HG03135 (cell line): Measurements from ENCODE around the gene ATP6V1G3.
"Not testable (repeated sequence)": the region's sequence is repeated elsewhere in the genome, so short reads cannot be mapped to it uniquely, and the experiment has no call there.

ENCODE experiments used
- ATAC-seq: cut with Tn5 transposase; IDR thresholded peaks from one replicate; pipeline ENCODE4 v1.9.1; 2021; ENCODE audit warnings: mild to moderate bottlenecking, moderate library complexity; ENCODE audit not compliant: unreplicated experiment

ATP6V1G3 gene, protein sequence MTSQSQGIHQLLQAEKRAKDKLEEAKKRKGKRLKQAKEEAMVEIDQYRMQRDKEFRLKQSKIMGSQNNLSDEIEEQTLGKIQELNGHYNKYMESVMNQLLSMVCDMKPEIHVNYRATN

DNA sequence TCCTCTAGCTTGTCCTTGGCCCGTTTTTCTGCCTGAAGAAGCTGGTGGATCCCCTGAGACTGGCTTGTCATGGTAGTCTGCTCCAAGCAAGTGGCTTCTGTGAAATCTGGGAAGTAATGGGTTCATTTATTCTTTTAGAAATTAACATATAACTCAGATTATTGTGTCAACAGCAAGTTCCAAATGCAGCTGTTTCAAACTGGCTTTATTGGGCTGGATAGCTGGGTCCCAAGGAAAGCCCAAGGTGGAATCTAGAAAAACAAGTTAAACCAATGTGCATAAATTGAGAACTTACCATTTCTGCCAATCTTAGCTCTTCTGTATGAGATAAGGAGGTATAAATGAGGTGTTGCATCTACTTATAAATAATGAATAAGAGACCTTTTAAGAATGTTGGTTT, at the start of gene ATP6V1G3:
TSS of gene ATP6V1G3 (minus strand) at position 101 of the 400 bp plus-strand sequence. CDS start at position 71, 30 bp downstream.
- ATAC-seq = no peak

DNA sequence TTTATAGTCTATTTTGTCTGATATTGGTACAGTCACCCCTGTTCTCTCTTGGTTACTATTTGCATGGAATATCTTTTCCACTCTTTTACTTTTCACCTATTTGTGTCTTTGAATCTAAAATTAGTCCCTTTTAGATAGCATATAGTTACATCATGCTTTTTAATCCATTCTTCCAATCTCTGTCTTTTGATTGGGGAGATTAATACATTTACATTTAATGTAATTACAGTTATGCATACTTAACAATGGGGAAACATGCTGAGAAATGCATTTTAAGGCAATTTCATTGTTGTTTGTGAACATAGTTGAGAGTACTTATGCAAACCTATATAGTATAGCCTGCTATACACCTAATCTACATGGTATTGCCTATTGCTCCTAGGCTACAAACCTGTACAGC, 48.4 kb upstream of the ATP6V1G3 start:
- no peak for ATAC-seq

DNA sequence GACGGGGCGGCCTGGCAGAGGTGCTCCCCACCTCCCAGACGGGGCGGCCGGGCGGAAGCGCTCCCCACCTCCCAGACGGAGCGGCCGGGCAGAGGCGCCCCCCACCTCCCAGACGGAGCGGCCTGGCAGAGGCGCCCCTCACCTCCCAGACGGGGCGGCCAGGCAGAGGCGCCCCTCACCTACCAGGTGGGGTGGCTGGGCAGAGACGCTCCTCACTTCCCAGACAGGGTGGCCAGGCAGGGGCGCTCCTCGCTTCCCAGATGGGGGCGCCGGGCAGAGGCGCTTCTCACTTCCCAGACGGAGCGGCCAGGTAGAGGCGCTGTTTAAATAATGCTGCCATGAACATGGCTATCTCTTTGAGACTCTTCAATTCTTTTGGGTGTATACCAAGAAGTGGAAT, 43.7 kb upstream of the ATP6V1G3 start:
- no peak for ATAC-seq

DNA sequence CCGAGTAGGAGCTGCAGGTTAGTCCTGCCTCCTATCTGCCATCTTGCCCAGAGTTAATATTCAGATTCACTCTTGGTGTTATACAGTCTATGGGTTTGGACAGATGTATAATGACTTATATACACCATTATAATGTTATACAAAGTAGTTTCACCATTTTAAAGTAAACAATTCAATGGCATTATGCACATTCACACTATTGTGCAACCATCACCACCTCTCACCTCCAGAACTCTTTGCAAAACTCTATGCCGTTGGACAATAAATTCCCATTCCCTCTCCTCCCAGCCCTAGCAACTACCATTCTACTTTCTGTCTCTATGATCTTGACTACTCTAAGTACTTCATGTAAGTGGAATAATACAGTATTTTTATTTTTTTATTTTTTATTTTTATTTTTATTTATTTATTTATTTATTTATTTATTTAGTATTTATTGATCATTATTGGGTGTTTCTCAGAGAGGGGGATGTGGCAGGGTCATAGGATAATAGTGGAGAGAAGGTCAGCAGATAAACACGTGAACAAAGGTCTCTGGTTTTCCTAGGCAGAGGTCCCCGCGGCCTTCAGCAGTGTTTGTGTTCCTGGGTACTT, 42.8 kb upstream of the ATP6V1G3 start:
- ATAC-seq = not testable (repeated sequence)

DNA sequence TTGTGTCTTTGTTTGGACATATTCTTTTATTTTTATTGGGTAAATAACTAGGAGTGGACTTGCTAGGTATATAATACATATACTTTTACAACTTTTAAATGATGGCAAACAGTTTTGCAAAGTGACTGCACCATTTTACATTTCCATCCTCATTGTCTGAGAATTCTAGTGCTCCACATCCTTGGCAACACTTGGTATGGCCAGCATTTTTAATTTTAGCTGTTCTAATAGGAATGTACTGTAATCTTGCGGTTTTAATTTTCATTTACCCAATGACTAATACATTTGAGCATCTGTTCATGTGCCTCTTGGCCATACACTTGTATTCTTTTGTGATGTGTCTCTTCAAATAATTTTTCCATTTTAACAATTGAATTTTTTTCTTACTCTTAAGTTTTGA, 37.0 kb upstream of the ATP6V1G3 start:
- ATAC-seq = no peak

DNA sequence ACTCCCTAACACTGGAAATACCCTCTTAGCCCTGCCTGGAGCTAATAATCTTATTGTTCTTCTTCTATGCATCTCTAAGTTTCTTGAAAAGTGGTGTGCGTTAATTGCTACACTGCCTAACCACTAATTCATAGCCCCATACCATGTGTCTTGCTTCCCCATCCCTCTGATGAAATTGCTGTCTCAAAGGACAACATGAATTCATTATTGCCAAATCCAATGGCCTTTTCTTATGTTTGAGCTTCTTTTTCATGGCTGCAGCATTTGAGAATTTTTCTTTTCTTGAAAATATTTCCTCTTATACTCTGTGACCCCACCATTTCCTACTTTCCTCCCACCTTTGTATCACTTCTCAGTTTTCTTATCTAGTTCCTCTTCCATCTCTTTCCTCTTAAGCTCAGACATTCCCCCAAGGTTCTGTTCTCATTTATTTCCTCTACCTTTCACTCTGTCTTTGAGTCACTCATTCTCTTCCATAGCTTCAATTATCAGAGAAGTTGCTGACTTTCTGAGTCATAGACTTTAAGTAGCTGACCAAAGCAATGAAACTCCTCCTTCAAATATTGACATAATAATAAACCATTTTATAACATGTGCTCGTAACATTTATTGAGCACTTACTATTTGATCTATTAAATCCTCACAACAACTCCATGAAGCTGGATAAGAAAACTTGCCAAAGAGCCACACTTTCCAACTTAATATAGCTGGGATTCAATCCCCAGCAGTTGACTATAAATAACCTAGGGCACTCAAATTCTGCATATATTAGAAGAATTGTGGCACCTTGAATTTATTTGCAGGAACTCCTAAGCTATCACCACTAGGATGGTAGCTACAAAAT, 35.5 kb upstream of the ATP6V1G3 start:
- peak; percentile 63 for ATAC-seq

DNA sequence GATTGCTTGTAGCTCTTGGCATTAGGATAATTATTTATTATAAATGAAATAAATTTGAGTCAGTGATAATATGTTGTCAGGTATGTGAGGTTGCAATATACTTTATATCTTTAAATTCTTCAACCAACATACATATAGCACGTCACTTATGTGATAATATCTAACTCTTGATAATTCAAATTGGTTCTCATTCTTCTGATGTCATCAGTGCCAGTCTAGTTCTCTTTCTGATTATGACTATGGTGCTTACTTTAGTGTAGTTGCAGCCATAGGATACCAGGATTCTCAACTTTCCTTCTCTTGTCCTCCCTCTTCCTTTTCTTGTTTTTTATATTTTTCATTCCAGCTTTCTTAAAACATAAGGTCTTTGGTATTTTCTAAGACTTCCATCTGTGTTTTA, 34.8 kb upstream of the ATP6V1G3 start:
- ATAC-seq = no peak

DNA sequence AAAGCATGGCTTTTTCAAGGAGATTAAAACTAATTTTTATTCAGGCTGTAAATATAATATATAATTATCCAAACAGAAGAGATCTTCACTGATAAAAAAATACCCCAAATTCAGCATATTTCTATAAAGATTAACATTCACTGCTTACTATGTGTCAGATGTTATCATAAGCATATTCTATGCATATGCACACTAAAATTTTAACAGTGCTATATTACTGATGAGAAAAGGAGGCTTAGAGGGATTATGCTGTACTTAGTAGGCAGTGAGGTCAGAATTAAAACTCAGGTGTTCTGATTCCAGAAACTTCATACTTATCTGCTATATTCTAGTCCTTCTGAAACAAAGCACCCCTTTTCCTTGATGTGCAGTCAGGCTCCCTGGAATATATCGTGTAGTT, 33.8 kb upstream of the ATP6V1G3 start:
- no peak for ATAC-seq

DNA sequence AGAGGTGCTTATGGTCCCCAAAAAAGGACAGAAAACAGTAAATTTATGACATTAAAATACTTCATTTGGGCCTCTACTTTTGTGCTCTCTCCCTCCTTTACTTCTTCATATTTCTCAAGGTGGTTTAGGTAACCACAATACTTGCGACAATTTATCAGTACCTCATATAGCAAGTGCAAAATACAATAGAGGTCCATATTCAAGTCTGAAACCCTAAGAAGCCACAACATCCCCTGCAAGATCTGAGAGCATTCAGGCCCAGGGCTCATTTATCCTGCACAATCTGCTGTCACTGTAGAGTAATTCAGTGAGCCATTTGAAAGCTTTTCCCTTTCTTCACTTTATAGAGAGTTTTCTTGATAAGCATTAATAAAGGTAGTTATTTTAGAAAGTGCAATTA, 24.2 kb upstream of the ATP6V1G3 start:
- no peak for ATAC-seq

DNA sequence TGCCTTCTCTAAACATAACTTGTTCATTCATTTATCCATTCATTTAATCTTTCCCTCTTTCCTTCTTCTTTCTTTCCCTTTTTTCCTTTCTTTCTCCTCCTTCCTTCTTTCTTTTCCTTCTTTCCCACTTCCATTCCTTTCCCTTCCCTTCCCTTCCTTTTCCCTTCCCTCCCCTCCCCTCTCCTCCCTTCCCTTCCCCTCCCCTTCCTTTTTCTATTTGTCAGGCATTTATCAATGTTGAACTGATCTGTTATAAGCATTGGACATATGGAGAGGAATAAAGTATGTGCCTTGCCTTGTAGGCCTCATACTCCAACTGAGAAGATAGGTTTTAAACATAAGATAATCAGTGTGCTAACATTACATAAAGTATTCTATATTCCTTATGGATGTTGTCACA, 23.7 kb upstream of the ATP6V1G3 start:
- no peak for ATAC-seq

DNA sequence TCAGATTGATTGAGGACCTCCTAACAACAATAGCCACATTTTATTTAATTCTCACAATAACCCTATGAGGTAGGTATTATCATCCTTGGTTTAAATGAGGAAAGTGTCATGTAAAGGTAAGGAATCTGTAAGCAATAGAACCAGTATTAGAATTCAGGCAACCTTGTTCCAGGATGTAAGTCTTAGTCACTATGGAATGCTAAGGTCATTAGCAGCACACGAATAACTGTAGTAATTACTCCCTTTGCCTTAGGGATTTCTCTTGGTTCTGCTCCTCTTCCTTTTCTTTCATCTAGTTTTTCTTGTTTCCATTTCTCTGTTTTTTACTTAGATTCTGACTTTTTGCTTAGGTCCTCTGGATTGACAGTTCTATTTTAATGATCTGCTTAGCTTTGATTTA, 23.1 kb upstream of the ATP6V1G3 start:
- no peak for ATAC-seq

DNA sequence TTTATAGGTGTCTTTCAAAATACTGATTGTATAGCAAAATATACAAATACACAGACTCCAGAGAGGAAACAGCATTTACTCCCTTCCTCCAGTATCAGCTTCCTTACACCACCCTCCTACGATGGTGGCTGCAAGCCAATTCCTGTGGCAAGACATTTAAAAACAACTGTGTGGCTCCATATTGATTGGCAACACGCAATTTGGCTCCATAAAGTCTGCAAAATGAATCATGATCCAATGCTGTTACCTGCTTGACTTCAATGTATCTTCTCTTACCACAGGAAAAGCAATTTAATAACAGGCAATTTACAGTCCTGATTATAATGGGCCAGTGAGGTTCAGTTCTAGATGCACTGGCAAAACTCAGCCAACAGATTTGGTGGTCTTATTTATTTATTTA, 19.7 kb upstream of the ATP6V1G3 start:
- no peak for ATAC-seq

DNA sequence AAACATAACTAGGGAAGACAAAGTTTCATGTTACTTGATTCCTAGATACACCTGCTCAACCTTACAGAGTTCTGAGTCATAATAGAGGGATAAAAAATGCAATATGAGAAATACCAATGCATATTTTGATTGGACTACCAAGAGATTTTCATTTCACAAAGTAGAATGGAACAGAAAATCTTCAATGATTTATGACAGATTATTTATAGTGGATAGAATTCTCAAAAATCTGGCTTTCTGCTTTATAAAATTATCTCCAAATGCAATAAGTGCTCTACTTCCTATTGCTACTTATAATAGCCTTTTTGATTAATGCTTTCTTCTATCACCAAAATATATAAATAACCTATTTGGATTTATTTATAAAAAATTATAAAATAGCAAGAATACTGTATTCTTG, 18.9 kb upstream of the ATP6V1G3 start:
- ATAC-seq = no peak

DNA sequence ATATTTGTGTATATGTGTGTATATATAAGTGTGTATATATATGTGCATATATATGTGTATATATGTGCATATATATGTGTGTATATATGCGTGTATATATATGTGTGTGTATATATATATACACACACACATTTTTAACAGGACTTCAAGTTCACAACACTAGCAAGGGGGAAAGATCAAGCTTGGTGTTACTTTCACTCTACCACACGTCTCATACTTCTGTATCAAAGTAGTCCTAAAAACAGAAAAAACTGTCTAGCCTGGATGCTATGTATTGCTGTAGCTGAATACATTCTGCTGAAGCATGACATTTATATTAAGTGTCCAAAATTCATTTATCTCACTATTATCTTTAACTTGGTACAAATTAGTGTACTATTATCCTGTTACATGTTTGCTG, 17.9 kb upstream of the ATP6V1G3 start:
- no peak for ATAC-seq

DNA sequence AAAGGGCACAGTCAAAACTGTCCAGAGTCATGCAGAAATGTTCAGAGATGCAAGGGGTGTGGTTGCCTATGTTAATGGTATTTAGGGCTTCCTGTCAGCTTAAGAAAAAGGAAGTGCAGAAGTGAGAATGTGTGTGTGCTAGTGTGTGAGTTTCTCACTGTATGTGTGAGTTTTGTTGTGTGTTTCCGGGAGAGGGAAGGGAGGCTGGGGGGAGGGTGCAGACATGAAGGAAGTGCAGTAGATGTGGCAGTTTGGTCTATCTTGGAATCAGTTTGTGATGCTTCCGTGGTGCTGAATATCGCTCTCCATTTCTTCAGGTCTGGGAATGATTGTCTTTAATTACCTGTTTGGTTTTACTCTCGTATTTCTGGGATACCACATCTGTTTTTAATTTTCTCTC, 16.5 kb upstream of the ATP6V1G3 start:
- ATAC-seq = peak; percentile 94

DNA sequence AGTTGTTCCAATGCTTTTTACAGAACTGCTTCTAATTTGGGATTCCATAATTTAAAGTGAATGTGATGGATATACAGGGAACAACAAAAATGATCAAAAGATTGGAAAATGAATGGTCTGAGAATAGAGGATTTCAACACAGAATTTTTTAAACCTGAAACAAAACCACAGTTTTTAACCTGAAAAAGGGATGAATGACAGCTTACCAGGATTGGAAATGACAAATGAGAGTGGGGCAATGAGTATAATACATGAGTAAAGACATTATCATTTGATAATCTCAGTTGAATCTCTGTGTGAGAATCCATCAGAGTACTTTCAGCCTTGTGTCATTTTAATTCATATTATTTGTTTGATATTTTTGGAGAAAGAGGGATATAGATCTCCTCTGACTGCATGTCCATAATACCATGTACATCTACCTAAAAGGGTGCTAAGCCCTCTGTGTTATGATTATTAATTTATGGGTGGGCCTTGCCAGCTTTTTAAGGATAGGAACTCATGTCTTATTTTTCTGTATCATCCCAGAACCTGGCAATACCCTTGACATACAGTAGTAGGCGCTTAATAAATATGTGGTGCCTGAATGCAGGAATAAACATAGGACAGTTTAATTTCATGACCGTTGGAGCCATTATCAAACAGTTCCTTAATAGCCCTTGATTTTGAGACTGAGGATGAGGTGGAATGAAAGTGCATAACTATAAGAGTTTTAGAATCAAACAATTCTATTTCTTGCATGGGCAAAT, 12.4 kb upstream of the ATP6V1G3 start:
- no peak for ATAC-seq

DNA sequence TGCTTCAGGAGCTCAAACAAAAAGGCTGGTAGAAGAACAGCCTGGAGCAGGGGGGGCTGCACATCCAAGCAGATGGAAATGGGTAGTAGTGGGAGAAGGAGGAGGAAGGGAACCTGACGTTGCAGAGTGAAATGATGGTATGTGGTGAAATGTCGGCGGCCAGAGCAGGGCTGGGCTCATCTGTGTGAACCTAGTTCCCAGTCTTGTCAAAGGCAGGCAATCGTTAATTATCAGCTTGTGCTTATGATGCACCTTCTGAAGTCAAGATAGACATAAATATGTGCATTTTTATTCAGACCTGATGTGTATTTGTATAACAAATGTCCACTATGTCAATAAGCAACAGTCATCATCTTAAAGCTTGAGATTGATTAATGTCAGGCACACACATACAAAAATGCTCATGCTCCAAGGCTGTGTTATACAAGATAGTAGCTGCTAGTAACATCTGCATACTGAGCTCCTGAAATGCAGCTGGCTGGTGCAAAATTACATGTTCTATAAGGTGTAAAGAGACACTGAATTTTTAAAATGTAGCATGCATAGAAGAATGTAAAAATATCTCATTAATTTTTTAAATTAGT, 10.6 kb upstream of the ATP6V1G3 start:
- ATAC-seq = no peak

DNA sequence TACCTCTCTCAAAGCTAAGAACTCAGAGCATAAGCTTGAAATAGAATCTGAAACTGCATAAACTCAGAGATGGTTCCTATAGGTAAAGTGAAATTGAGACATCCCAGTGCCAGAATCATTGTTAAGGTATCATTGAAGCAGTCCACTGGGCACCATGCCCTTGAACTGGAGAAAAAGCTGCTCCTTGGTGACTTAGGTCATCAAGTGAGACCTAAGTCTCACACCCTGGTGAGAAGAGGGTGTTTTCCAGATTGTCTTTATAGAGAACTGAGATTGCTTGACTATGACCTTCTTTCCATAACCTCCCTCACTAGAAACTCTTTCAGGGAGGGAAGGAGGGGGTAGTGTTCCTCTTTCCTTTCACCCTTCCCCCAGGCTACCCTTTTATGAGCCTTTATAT, 9.4 kb upstream of the ATP6V1G3 start:
- ATAC-seq = peak; percentile 81

DNA sequence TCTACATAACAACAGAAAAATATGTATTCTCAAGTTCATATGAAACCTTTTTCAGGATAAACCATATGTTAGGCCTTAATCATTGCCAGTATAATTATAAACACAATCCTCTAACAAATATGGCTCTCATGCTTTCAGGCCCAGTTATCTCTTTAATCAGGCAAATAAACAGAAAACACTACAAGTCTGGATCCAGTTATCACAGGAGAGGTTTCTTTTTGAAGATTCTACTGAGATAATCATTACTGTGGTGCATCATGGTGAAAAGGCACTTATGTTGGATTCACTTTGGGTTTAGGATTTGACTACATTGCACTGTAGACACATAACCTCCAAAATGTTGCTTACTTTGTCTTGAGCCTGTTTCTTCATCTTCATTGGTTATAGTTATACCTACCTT, 8.4 kb upstream of the ATP6V1G3 start:
- ATAC-seq = no peak

DNA sequence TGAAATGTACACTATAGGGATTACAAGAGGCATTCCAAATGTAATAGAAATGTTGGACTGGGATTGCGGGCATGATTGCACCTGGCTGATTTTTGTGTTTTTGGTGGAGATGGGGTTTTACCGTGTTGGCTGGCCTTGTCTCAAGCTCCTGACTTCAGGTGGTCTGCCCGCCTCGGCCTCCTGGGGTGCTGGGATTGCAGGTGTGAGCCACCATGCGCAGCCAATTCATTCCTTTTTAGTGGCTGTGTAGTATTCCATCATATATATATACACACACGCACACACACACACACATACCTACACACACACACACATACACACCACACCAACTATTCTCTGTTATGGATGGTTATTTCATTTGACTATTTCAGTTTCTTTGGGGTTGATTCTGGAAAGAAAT, 4.7 kb upstream of the ATP6V1G3 start:
- no peak for ATAC-seq

DNA sequence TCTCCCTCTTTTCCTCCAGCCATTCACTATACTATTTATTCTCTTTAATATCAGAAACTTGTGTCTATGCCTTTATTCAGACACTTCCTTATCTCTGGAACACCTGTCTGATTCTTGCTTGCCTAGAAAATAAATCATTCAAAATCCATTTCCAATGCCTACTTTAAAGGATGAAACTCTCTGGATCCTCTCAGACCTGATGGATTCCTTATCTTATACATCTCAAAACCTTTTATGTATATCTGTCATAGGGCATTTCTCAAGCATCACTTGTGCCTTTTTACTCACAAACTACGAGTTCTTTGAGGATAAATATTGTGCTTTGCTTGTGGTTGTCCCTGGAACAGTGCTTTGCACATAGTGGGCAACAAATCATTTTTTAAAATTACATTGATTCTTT, 3.8 kb upstream of the ATP6V1G3 start:
- ATAC-seq = no peak
